C4-2B (cell line): ENCODE results near the gene SEC22A.

Experiments used
- H3K27ac ChIP-seq: fragments of 450-650 bp; 2 replicates; pipeline ENCODE4 v1.5.1; 2017
- CTCF ChIP-seq: fragments of 450-650 bp; conservative IDR thresholded peaks from 2 replicates; pipeline ENCODE4 v1.5.1; 2017; ENCODE audit warnings: mild to moderate bottlenecking
- ZFX ChIP-seq: fragments of 450-650 bp; IDR thresholded peaks from 2 replicates; pipeline ENCODE4 v1.6.1; 2017

SEC22A gene

GRCh38 chr3:123163141-123163540, 38.6 kb upstream of the SEC22A start:
- no peak overlapping the region for H3K27ac ChIP-seq
- no peak for TF ChIP-seq CTCF
- no peak for TF ChIP-seq ZFX

- no peak overlapping the region for H3K27ac ChIP-seq
- no peak for TF ChIP-seq CTCF
- no peak for TF ChIP-seq ZFX
These were observed 36.6 kb upstream of the SEC22A start for GRCh38 chr3:123165163-123165562.

- no peak overlapping the region for H3K27ac ChIP-seq
- TF ChIP-seq CTCF (no peak), ZFX (no peak)
These were observed 34.1 kb upstream of the SEC22A start for GRCh38 chr3:123167686-123168085.

GRCh38 chr3:123168122-123168521, 33.6 kb upstream of the SEC22A start:
- H3K27ac ChIP-seq = no peak overlapping the region
- TF ChIP-seq ZFX = no peak
- no peak for TF ChIP-seq CTCF

GRCh38 chr3:123168605-123169004, 33.1 kb upstream of the SEC22A start:
- TF ChIP-seq ZFX = no peak
- TF ChIP-seq CTCF = no peak
- H3K27ac ChIP-seq = no peak overlapping the region

- no peak overlapping the region for H3K27ac ChIP-seq
- no peak for TF ChIP-seq ZFX
- TF ChIP-seq CTCF = no peak
These were observed 32.2 kb upstream of the SEC22A start for GRCh38 chr3:123169492-123169929.

- TF ChIP-seq ZFX (no peak), CTCF (no peak)
- no peak overlapping the region for H3K27ac ChIP-seq
These were observed 31.8 kb upstream of the SEC22A start for GRCh38 chr3:123169930-123170329.
